22Rv1 (cell line): Measurements from ENCODE around the gene COQ7.

Source experiments
- H3K27ac ChIP-seq: fragments of 450-650 bp; 2 replicates; pipeline ENCODE4 v1.5.1; 2017
- CTCF ChIP-seq: fragments of 450-650 bp; IDR thresholded peaks from 2 replicates; pipeline ENCODE4 v1.5.1; 2017; ENCODE audit warnings: mild to moderate bottlenecking
- ZFX ChIP-seq: fragments of 450-650 bp; IDR thresholded peaks from 2 replicates; pipeline ENCODE4 v1.6.1; 2017; ENCODE audit warnings: antibody characterized with exemption, borderline replicate concordance

The COQ7 gene

DNA sequence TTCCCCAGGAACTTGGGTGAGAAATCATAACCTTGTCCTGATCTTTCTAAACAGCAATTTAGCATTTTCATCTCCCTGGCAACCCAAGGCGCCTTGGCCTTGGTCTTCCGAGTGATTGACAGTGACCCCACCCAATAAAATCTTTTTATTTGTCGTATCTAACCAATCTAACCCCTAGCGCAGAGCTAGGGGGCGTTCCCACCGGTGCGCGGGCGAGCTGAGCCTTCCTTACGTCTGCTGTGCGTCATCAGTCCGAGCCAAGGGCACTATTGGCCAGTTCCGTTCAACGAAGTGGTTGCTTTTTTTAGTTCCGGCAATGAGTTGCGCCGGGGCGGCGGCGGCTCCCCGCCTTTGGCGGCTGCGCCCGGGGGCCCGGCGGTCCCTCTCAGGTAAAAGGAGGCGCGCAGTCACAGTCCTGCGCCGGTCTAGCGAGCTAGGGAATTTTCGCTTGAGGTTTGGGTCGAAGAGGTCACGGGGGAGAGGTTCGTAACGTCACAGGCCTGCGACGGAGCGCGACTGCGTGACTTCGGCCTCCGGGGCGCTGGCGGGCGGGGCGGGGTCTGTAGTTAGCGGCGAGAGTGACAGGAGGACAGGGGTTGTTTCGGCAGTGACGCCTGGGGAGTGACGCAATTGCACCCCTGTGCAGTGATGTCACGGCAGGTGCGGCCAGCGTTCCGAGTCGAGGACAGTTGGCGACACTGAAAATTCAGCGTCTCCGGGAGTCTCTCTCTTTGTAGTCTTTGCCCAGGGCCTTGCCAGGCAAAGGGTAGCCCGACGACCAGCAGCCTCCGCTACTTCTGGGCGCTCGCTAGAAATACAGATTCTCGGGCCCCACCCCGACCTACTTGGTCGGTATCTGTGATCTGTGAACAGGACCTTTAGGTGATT, at the start of gene COQ7:
COQ7 (plus strand) TSS at position 266 of the 888 bp plus-strand sequence; CDS start at position 317, 51 bp downstream.
- TF ChIP-seq ZFX (no peak), CTCF (no peak)
- H3K27ac ChIP-seq = peak within 1 kb of the TSS; percentile 93

DNA sequence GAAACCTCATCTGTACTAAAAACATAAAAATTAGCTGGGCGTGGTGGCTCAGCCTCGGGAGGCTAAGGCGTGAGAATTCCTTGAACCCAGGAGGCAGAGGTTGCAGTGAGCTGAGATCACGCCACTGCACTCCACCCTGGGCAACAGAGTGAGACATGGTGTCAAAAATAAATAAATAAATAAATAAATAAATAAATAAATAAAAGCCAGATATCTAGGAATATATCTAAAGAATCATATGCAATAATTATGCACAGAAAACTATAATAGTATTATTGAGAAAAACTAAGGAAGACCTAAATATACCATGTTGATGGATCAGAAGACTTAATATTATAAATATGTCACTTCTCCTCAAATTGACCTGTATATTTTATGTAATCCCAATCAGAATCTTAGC, 46.7 kb upstream of the COQ7 start:
- H3K27ac ChIP-seq = no peak overlapping the region

DNA sequence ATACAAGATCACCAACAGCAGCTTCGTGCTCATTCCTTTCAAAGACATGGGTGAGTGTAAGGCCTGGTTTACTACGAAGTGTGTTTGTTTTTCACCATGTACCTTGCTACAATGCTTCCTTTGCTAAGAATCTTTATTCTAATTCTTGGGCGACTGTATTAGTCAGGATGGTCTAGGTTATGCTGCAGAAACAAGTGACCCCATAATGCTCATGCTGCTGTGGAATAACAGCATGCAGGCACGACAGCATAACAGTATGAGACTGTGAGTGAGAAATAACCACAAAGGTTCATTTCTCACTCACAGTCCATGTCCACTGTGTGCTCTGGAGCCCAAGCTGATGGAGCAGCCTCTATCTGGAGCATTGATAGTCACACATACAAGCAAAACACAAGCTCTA, 45.7 kb upstream of the COQ7 start:
- TF ChIP-seq ZFX = no peak
- TF ChIP-seq CTCF = no peak
- H3K27ac ChIP-seq = no peak overlapping the region

More for the DNA sequence above, 46.7 kb upstream of the COQ7 start:
- no peak for TF ChIP-seq ZFX

DNA sequence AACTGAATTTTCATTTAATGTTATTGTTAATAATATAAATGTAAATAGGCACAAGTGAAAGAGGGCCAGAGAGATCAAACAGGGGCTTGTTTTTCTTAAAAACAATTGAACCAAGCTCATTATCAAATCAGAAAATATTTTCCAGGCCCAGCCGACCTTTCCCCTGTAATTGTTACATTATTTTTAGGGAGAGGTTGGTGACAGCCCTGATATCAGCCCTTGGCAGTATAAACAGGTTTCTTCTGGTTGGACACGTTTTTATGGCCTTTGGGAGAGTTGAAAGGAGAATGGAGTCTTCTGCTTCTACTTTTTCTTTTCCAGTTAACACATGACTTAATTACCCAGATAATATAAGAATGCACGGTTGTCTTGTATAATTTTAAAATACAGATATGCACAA, 40.0 kb upstream of the COQ7 start:
- no peak for TF ChIP-seq CTCF
- no peak for TF ChIP-seq ZFX

GRCh38 chr16:19029980-19030379, 37.4 kb upstream of the COQ7 start:
- TF ChIP-seq CTCF = no peak
- no peak for TF ChIP-seq ZFX
- H3K27ac ChIP-seq = no peak overlapping the region

More for the DNA sequence above, 40.0 kb upstream of the COQ7 start:
- no peak overlapping the region for H3K27ac ChIP-seq

GRCh38 chr16:19031738-19032137, 35.7 kb upstream of the COQ7 start:
- TF ChIP-seq ZFX (no peak), CTCF (no peak)
- H3K27ac ChIP-seq = no peak overlapping the region

DNA sequence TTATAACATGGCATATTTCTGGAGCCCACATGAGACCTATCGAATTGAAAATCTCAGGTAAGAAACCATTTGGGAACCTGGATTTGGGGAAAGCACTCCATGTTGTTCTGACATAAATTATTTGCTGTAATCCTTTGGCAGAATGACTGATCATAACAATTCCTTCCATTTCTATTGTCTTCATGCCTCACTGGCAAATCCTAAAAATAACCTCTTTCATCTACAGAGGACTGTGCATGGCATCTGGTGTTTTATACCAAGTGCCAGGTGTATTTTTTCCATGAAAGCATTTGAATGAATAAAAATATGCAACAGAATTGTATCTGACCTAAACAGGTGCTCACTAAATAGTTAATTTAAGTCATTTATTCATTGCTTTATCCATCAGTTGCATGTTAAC, 33.7 kb upstream of the COQ7 start:
- TF ChIP-seq ZFX = no peak
- TF ChIP-seq CTCF = no peak

More for the DNA sequence above, 33.7 kb upstream of the COQ7 start:
- H3K27ac ChIP-seq = no peak overlapping the region
